Superior temporal gyrus (tissue), 1 donor: ENCODE results near the gene PDE7B.

Source experiments
- DNase-seq: peaks from one replicate; pipeline ENCODE4 v3.0.0-alpha.2; 2016; ENCODE audit errors: extremely low spot score

The PDE7B gene

GRCh38 chr6:136146130-136146529 lies 294.6 kb downstream of the PDE7B start:
- DNase-seq = no peak

DNA sequence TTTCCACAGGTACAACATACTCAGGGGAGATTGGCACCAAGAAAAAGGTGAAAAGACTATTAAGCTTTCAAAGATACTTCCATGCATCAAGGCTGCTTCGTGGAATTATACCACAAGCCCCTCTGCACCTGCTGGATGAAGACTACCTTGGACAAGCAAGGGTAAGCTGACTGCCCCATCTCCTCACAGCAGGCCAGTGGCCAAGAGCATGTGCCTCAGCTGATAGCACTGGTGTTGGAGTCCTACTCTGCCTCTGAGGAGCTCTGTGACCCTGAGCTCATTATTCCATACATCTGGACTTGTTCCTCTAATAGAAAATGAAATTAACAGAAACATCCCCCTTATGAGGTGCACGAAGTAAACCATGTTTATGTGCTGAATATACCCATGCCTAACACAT lies 295.8 kb downstream of the PDE7B start:
- no peak for DNase-seq

DNA sequence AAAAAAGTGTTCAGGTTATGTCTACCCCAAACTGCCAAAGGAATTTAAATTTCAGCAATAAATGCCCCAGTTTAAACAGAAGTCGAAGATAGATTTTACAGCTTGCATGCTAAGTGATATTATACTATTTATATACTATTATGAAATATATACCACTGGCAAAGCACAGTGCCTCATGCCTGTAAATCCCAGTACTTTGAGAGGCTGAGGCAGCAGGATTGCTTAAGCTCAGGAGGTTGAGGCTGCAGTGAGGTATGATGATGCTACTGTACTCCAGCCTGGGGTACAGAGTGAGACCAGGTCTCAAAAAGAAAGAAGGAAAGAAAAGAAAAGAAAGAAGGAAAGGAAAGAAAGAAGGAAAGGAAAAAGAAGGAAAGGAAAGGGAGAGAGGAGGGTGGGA lies 296.6 kb downstream of the PDE7B start:
- DNase-seq = no peak

- no peak for DNase-seq
Observed at GRCh38 chr6:136148523-136148922, 297.0 kb downstream of the PDE7B start.

DNA sequence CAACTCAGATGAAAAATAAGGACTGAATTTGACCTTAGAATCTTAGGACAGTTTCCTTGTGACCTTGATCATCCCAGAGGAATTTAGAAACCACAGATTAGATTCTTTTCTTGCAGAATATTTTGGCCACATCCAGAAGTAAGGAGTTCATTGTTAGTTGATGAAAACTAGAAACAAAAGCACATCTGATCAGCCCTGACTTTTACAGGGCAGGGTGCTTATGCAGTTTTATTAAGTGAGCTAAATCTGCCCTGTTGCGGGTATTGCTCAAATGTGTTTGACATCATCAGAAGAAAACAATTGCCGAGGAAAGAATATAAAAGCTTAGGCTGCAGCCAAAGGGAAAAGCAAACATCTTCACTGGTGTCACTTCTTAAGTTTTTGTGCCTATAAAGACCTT lies 297.8 kb downstream of the PDE7B start:
- no peak for DNase-seq

DNA sequence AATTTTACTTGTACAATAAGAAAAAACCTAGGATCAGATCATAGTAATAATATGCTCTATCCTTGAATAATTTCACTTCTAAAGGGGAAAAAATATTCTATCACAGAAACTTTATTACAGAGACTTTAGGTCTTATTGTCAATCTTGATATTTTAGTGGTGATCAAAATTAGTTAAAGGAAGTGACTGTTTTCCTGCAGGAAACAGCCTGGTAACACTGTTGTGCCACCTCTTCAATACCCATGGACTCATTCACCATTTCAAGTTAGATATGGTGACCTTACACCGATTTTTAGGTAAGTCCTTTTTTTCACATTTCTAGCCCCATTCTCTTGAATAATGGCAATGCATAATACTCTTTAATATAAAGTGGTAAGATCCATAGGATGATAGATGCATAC lies 299.5 kb downstream of the PDE7B start:
- DNase-seq = no peak

DNA sequence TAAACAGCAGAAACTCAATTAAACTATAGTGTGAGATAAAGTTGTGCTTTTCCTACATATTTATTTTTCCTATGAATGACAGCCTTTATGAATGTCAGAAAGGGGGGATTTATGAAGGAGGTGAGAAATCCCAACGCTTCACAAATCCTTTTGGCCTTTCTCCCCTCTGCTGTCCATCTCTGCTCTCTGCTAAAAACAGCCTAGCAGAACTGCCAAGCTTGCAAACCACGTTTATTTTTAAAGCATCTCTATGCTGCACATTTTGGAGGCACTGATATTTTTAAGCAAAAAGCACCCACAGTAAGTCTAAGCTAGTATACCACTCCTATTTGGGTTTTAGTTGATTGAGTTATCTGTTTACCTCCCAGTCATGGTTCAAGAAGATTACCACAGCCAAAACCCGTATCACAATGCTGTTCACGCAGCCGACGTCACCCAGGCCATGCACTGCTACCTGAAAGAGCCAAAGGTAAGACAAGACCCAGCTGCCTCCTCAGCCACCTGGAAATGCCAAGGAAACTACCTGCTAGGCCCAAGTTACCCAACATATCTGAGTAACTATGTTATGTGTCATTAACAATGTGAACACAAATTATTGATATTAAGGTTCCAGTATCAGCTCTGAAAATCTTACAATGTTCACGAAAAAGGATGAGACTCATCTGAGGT lies 302.3 kb downstream of the PDE7B start:
- no peak for DNase-seq

GRCh38 chr6:136155191-136155590 lies 303.7 kb downstream of the PDE7B start:
- no peak for DNase-seq

- DNase-seq = no peak
Observed at GRCh38 chr6:136157743-136158142, 306.2 kb downstream of the PDE7B start.

DNA sequence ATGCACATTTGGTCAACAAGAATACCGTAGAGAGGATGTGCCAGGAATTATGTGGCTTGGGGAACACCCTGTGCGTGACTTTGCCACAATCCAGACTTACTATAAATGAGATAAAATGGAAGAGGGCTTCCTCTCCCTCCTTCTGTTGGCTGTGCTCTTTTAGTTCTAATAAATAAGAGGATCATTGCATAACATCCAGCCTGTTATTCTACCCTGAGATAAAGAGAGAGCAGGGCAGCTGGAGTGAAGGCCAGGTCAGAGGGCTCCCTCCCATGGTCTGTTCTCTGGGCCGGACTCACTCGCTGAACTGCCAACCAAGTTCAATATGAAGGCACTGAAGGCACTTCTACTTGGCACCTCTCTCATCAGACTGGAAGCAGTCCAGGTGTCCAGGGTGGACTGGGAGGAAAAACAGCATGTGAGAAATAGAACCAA lies 306.9 kb downstream of the PDE7B start:
- no peak for DNase-seq

DNA sequence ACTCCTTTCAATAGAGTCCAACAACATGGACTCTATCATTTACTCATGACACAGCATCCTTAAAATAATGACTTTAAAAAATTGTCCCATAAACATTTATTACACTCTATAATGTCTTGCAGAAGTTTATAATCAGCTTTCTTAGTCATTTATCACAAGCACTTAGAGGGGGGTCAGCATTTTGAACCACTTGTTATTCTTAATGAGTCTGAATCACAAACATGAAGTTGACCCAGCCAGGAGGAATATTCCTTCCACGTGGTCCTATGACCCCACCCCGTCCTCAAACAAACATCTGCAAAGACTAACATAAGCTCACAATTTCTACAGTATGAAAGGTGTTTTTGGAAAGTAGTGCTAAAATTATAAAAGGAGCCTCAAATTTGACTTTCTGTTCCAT lies 307.5 kb downstream of the PDE7B start:
- DNase-seq = no peak

DNA sequence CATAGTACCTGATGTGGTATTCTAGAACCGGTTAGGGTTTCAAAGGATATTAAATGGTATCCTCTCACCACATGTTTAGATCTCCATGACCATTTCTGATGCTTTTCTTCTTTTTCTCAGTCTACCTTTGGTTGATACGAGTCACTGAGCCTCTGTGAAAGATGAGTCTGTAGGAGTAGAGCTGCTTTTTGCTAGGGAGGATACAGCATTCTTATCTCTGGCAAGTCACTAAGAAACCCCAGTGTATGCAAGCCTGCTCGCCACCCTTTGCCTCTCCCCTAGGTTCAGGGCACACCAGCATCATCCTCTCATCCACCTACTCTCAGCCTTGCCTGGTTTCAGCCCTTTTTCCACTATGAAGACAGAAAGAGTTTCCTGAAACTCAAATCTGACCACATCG lies 308.7 kb downstream of the PDE7B start:
- DNase-seq = no peak

GRCh38 chr6:136161950-136162349 lies 310.4 kb downstream of the PDE7B start:
- DNase-seq = no peak

DNA sequence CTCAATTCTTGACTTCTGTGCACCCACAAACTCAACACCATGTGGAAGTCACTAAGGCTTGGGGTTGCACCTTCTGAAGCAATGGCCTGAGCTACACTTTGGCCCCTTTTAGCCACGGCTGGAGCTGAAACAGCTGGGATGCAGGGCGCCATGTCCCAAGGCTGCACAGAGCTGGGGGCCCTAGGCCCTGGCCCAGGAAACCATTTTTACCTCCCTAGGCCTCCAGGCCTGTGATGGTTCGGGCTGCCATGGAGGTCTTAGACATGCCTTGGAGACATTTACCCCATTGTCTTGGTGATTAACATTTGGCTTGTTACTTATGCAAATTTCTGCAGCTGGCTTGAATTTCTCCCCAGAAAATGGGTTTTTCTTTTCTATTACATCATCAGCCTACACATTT lies 311.8 kb downstream of the PDE7B start:
- DNase-seq = no peak

- no peak for DNase-seq
Observed at GRCh38 chr6:136166815-136167214, 315.3 kb downstream of the PDE7B start.

DNA sequence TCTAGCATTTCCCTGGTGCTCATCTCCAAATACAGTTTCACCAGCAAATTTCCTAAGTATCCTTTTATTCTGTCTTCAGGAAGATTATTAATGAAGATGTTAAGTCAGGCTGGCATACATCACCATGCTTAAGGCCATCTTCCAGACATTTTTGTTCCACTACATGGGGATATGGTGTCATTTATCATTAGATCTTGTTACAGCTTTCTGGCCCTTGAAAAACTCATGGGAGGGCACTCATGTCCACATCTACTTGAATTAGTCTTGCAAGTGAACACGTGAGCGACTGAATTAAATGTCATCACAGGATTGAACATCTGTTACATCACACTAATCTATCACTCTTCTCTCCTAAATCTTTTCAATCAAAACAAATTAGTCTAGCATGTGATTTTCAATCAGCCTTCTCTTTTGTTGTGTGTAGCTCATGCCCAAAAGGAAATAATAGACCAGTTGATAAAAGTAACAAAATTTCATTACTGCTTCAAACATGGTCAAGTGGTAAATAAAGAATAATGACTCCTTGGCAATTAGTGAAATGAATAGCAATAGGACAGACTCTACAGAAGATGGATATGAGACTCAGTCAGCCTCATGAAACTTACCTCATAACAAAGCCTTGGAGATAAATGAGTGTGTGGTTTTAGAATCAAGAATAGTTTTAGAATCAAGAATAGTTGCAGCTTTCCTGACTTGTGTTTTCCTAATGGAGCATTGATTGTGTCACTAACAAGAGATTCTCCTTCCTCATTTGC lies 318.1 kb downstream of the PDE7B start:
- DNase-seq = no peak

GRCh38 chr6:136171231-136171630 lies 319.7 kb downstream of the PDE7B start:
- no peak for DNase-seq

GRCh38 chr6:136173519-136174507 lies 322.3 kb downstream of the PDE7B start:
- no peak for DNase-seq

- no peak for DNase-seq
Observed at GRCh38 chr6:136174510-136174909, 323.0 kb downstream of the PDE7B start.

- DNase-seq = no peak
Observed at GRCh38 chr6:136175873-136176272, 324.4 kb downstream of the PDE7B start.

DNA sequence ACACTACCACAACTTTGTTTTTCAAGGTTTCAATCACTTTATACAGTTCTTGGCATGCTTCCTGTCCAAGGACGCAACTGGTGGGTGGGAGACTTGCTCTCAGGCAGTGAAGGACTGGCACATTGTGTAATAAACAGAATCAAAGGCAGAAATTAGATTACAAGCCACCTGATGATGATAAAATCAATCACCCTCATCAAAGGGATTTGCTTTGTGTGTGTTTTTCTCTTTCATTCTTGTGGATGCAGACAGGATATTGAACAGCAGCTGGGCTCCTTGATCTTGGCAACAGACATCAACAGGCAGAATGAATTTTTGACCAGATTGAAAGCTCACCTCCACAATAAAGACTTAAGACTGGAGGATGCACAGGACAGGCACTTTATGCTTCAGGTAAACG lies 327.2 kb downstream of the PDE7B start:
- no peak for DNase-seq
